ENCODE data around the gene ADCY2. TPM values are rescaled to one million over a fixed set of nuclear protein-coding genes. Genes with fewer than 3 reads are reported as not detected.

ADCY2 gene
- total and polyA plus RNA-seq, 2 donors, result 0.42 to 1.0 TPM

DNA sequence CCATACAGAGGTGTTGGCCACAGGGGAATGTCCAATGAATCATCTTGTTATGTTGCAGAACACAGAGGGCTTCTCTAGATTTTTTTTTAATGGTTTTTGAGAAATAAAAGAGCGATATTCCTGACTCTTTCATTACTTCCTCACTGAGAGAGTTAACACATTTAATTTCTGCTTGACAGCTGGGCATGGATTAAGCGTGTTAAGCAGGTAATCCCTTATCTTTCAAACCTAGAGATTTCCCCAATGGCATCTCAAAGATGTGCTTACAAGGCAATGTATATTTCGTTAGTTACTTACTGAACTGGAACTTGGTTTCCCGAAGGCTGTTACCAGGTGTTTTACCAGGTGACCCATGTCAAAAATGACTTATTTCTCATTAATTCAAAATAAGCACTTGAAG, 21.8 kb upstream of the ADCY2 start:
- no peaks in the 10 kb centered on the region for H3K4me1 ChIP-seq (ENCODE audit: control insufficient read depth in 2 of 2, insufficient read depth in 2 of 2, low read length in 2 of 2)
- H3K9me3 ChIP-seq (ENCODE audit: control insufficient read depth in 2 of 2, insufficient read depth in 1 of 2, low read length in 1 of 2), result no peaks in the 10 kb centered on the region
- WGBS, result 89% methylated on average over 4 of the region's 4 CpGs
- no peaks in the 10 kb centered on the region for H3K27me3 ChIP-seq (ENCODE audit: control insufficient read depth in 2 of 2, insufficient read depth in 1 of 2, low read length in 1 of 2)
- H3K4me3 ChIP-seq (ENCODE audit: low read length in 2 of 2), result no peak overlapping the region
- no peaks in the 10 kb centered on the region for H3K36me3 ChIP-seq (ENCODE audit: control insufficient read depth in 2 of 2, insufficient read depth in 2 of 2, low read length in 1 of 2)
- no peak for DNase-seq (ENCODE audit: low read depth in 6 of 9, low spot score in 9 of 9)
- H3K27ac ChIP-seq (ENCODE audit: low read depth in 1 of 2, low read length in 1 of 2), result no peak overlapping the region

DNA sequence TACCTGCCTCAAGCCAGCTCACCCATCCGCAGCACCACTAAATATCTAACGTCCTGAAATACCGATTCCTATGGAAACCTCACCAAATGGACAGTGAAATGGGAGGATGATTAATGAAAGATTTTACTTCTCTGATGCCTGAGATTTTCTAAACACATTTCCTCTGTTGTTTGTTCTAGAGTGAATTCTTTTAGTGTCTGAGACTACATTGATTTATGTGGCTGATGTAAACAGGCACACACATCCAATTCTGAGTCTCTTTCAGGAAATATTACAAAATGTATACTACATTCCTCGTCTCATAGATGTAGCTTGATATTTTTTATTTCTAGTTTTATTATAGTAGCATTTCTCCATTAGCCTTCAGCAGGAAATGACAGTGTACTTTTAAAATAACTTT, 20.5 kb upstream of the ADCY2 start:
- H3K4me1 ChIP-seq (ENCODE audit: control insufficient read depth in 2 of 2, insufficient read depth in 2 of 2, low read length in 2 of 2), result no peaks in the 10 kb centered on the region
- no peaks in the 10 kb centered on the region for H3K27me3 ChIP-seq (ENCODE audit: control insufficient read depth in 2 of 2, insufficient read depth in 1 of 2, low read length in 1 of 2)
- no peak overlapping the region for H3K27ac ChIP-seq (ENCODE audit: low read depth in 1 of 2, low read length in 1 of 2)
- 95% methylated on average over 4 of the region's 4 CpGs for WGBS
- no peaks in the 10 kb centered on the region for H3K36me3 ChIP-seq (ENCODE audit: control insufficient read depth in 2 of 2, insufficient read depth in 2 of 2, low read length in 1 of 2)
- no peak for DNase-seq (ENCODE audit: low read depth in 6 of 9, low spot score in 9 of 9)
- no peak overlapping the region for H3K4me3 ChIP-seq (ENCODE audit: low read length in 2 of 2)
- no peaks in the 10 kb centered on the region for H3K9me3 ChIP-seq (ENCODE audit: control insufficient read depth in 2 of 2, insufficient read depth in 1 of 2, low read length in 1 of 2)

- Histone ChIP-seq H3K27me3 (ENCODE audit: control insufficient read depth in 2 of 2, insufficient read depth in 1 of 2, low read length in 1 of 2) (no peaks in the 10 kb centered on the region), H3K36me3 (ENCODE audit: control insufficient read depth in 2 of 2, insufficient read depth in 2 of 2, low read length in 1 of 2) (no peaks in the 10 kb centered on the region), H3K4me1 (ENCODE audit: control insufficient read depth in 2 of 2, insufficient read depth in 2 of 2, low read length in 2 of 2) (no peaks in the 10 kb centered on the region), H3K9me3 (ENCODE audit: control insufficient read depth in 2 of 2, insufficient read depth in 1 of 2, low read length in 1 of 2) (no peaks in the 10 kb centered on the region), H3K27ac (ENCODE audit: low read depth in 1 of 2, low read length in 1 of 2) (no peak overlapping the region), H3K4me3 (ENCODE audit: low read length in 2 of 2) (no peak overlapping the region)
- WGBS, result 61% methylated on average over 3 of the region's 3 CpGs
- no peak for DNase-seq (ENCODE audit: low read depth in 6 of 9, low spot score in 9 of 9)
These were observed 19.1 kb upstream of the ADCY2 start for GRCh38 chr5:7376871-7377270.

- Histone ChIP-seq H3K4me3 (ENCODE audit: low read length in 2 of 2) (no peak overlapping the region), H3K27me3 (ENCODE audit: control insufficient read depth in 2 of 2, insufficient read depth in 1 of 2, low read length in 1 of 2) (no peaks in the 10 kb centered on the region), H3K9me3 (ENCODE audit: control insufficient read depth in 2 of 2, insufficient read depth in 1 of 2, low read length in 1 of 2) (no peaks in the 10 kb centered on the region), H3K36me3 (ENCODE audit: control insufficient read depth in 2 of 2, insufficient read depth in 2 of 2, low read length in 1 of 2) (no peaks in the 10 kb centered on the region), H3K4me1 (ENCODE audit: control insufficient read depth in 2 of 2, insufficient read depth in 2 of 2, low read length in 2 of 2) (no peaks in the 10 kb centered on the region), H3K27ac (ENCODE audit: low read depth in 1 of 2, low read length in 1 of 2) (no peak overlapping the region)
- no peak for DNase-seq (ENCODE audit: low read depth in 6 of 9, low spot score in 9 of 9)
- 30% methylated on average over 2 of the region's 2 CpGs for WGBS
These were observed 18.2 kb upstream of the ADCY2 start for GRCh38 chr5:7377761-7378160.

DNA sequence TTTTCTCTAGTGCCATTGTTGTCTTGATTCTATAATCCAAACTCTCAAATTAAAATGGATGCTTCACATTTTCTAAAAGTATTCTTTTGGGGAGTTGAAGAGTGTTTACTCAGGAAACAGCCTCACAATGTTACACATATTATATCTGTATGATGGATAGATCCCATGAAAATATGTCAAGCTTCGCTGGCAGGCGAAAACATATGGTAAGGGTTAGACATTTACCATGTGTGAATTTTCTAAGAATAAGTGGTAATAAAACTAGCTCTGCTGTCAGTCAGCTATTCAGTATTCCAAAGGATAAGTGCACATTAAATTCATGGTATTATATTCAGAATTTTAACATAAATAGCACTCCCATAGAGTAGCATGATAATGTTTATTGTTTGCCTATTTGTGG, 13.3 kb upstream of the ADCY2 start:
- H3K9me3 ChIP-seq (ENCODE audit: control insufficient read depth in 2 of 2, insufficient read depth in 1 of 2, low read length in 1 of 2), result no peaks in the 10 kb centered on the region
- no peaks in the 10 kb centered on the region for H3K36me3 ChIP-seq (ENCODE audit: control insufficient read depth in 2 of 2, insufficient read depth in 2 of 2, low read length in 1 of 2)
- no peak overlapping the region for H3K4me3 ChIP-seq (ENCODE audit: low read length in 2 of 2)
- no peaks in the 10 kb centered on the region for H3K4me1 ChIP-seq (ENCODE audit: control insufficient read depth in 2 of 2, insufficient read depth in 2 of 2, low read length in 2 of 2)
- no peaks in the 10 kb centered on the region for H3K27me3 ChIP-seq (ENCODE audit: control insufficient read depth in 2 of 2, insufficient read depth in 1 of 2, low read length in 1 of 2)
- WGBS, result 91% methylated on average over 2 of the region's 2 CpGs
- no peak overlapping the region for H3K27ac ChIP-seq (ENCODE audit: low read depth in 1 of 2, low read length in 1 of 2)
- DNase-seq (ENCODE audit: low read depth in 6 of 9, low spot score in 9 of 9), result no peak

DNA sequence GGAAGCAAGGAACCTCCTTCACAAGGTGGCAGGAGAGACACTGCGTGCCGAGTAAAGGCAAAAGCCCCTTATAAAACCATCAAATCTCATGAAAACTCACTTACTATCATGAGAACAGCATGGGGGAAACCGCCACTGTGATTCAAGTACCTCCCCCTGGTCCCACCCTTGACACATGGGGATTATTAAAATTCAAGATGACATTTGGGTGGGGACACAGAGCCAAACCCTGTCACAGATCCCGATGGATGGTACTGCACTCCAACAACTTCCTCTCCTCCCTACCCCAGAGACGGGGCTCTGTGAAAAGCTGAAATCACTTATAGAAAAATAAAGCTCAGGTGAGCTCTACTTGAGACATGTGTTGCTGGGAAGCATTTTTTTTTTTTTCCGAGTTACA, 10.3 kb upstream of the ADCY2 start:
- WGBS, result 93% methylated on average over 6 of the region's 6 CpGs
- Histone ChIP-seq H3K4me3 (ENCODE audit: low read length in 2 of 2) (no peak overlapping the region), H3K36me3 (ENCODE audit: control insufficient read depth in 2 of 2, insufficient read depth in 2 of 2, low read length in 1 of 2) (no peaks in the 10 kb centered on the region), H3K4me1 (ENCODE audit: control insufficient read depth in 2 of 2, insufficient read depth in 2 of 2, low read length in 2 of 2) (no peaks in the 10 kb centered on the region), H3K9me3 (ENCODE audit: control insufficient read depth in 2 of 2, insufficient read depth in 1 of 2, low read length in 1 of 2) (no peaks in the 10 kb centered on the region), H3K27me3 (ENCODE audit: control insufficient read depth in 2 of 2, insufficient read depth in 1 of 2, low read length in 1 of 2) (no peaks in the 10 kb centered on the region), H3K27ac (ENCODE audit: low read depth in 1 of 2, low read length in 1 of 2) (no peak overlapping the region)
- DNase-seq (ENCODE audit: low read depth in 6 of 9, low spot score in 9 of 9), result no peak

- Histone ChIP-seq H3K27ac (ENCODE audit: low read depth in 1 of 2, low read length in 1 of 2) (no peak overlapping the region), H3K27me3 (ENCODE audit: control insufficient read depth in 2 of 2, insufficient read depth in 1 of 2, low read length in 1 of 2) (peaks cover 3% of the 10 kb centered on the region in 2 donors), H3K36me3 (ENCODE audit: control insufficient read depth in 2 of 2, insufficient read depth in 2 of 2, low read length in 1 of 2) (no peaks in the 10 kb centered on the region), H3K4me1 (ENCODE audit: control insufficient read depth in 2 of 2, insufficient read depth in 2 of 2, low read length in 2 of 2) (no peaks in the 10 kb centered on the region), H3K9me3 (ENCODE audit: control insufficient read depth in 2 of 2, insufficient read depth in 1 of 2, low read length in 1 of 2) (no peaks in the 10 kb centered on the region), H3K4me3 (ENCODE audit: low read length in 2 of 2) (no peak overlapping the region)
- DNase-seq (ENCODE audit: low read depth in 6 of 9, low spot score in 9 of 9), result no peak
- WGBS, result 88% methylated on average over 3 of the region's 3 CpGs
These were observed 7.4 kb upstream of the ADCY2 start for GRCh38 chr5:7388553-7388952.

- Histone ChIP-seq H3K4me3 (ENCODE audit: low read length in 2 of 2) (no peak overlapping the region), H3K4me1 (ENCODE audit: control insufficient read depth in 2 of 2, insufficient read depth in 2 of 2, low read length in 2 of 2) (no peaks in the 10 kb centered on the region), H3K9me3 (ENCODE audit: control insufficient read depth in 2 of 2, insufficient read depth in 1 of 2, low read length in 1 of 2) (no peaks in the 10 kb centered on the region), H3K36me3 (ENCODE audit: control insufficient read depth in 2 of 2, insufficient read depth in 2 of 2, low read length in 1 of 2) (no peaks in the 10 kb centered on the region), H3K27ac (ENCODE audit: low read depth in 1 of 2, low read length in 1 of 2) (no peak overlapping the region), H3K27me3 (ENCODE audit: control insufficient read depth in 2 of 2, insufficient read depth in 1 of 2, low read length in 1 of 2) (peaks cover 25 to 28% of the 10 kb centered on the region in 2 donors)
- WGBS, result 82% methylated on average over 9 of the region's 9 CpGs
- DNase-seq (ENCODE audit: low read depth in 6 of 9, low spot score in 9 of 9), result no peak
These were observed 4.7 kb upstream of the ADCY2 start for GRCh38 chr5:7391215-7391614.

GRCh38 chr5:7391814-7392692, 3.9 kb upstream of the ADCY2 start:
- 72% methylated on average over 15 of the region's 15 CpGs for WGBS
- no peak overlapping the region for H3K27ac ChIP-seq (ENCODE audit: low read depth in 1 of 2, low read length in 1 of 2)
- H3K4me1 ChIP-seq (ENCODE audit: control insufficient read depth in 2 of 2, insufficient read depth in 2 of 2, low read length in 2 of 2), result no peaks in the 10 kb centered on the region
- no peaks in the 10 kb centered on the region for H3K9me3 ChIP-seq (ENCODE audit: control insufficient read depth in 2 of 2, insufficient read depth in 1 of 2, low read length in 1 of 2)
- no peak overlapping the region for H3K4me3 ChIP-seq (ENCODE audit: low read length in 2 of 2)
- DNase-seq (ENCODE audit: low read depth in 6 of 9, low spot score in 9 of 9), result no peak
- H3K27me3 ChIP-seq (ENCODE audit: control insufficient read depth in 2 of 2, insufficient read depth in 1 of 2, low read length in 1 of 2), result peaks cover 33 to 36% of the 10 kb centered on the region in 2 donors
- no peaks in the 10 kb centered on the region for H3K36me3 ChIP-seq (ENCODE audit: control insufficient read depth in 2 of 2, insufficient read depth in 2 of 2, low read length in 1 of 2)

Data from thymus (tissue), 11 donors.